HG03565 (cell line): ENCODE measurements around the gene KIF2C.
A peak's percentile ranks its signal among the peaks of the same experiment; 100 is the strongest.

ENCODE experiments used
- ATAC-seq: cut with Tn5 transposase; IDR thresholded peaks from one replicate; pipeline ENCODE4 v1.9.1; 2021; ENCODE audit warnings: mild to moderate bottlenecking, moderate library complexity; ENCODE audit not compliant: unreplicated experiment

The KIF2C gene

DNA sequence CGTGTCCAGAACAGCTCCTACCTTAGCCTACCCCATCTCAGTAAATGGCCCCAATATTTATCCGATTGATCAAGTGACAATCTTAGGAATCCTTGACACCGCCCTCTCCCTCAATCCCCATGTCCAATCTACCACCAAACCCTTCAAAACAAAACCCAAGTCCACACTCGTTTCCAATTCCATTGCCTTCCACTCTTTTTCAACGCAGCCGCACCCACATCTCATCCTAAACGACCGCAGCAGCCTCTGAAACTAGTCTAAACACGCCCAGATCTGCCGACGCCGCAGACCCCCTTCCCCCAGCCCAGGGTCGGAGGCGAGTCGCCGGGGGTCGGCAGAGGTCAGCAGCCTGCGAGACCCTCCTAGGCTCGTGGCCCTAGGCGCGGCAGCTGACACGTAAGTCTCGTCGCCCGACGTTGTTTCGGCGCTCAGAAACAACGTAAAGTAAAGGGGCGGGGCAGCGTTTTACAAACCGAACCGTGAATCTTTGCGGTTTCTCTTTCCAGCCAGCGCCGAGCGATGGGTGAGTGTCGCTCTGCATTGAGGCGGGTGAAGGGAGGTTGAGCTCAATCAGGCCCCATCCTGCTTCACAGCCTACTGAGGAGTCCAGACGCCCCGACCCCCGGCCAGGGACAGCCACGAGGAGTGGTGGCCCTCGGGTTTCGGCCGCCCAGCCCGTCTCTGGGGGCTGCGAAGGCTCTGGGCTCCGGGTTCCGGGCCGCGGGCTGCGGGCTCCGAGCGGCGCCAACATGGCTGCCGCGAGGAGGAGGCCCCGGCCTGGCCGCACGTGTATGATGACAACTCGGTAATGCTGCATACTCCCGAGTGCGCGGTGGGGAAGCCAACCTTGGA lies 35.7 kb downstream of the KIF2C start, which contains the start of gene RPS8:
RPS8 (plus strand) TSS at position 463 of the 852 bp plus-strand sequence; CDS start at position 520, 57 bp downstream.
- ATAC-seq = peak; percentile 63

DNA sequence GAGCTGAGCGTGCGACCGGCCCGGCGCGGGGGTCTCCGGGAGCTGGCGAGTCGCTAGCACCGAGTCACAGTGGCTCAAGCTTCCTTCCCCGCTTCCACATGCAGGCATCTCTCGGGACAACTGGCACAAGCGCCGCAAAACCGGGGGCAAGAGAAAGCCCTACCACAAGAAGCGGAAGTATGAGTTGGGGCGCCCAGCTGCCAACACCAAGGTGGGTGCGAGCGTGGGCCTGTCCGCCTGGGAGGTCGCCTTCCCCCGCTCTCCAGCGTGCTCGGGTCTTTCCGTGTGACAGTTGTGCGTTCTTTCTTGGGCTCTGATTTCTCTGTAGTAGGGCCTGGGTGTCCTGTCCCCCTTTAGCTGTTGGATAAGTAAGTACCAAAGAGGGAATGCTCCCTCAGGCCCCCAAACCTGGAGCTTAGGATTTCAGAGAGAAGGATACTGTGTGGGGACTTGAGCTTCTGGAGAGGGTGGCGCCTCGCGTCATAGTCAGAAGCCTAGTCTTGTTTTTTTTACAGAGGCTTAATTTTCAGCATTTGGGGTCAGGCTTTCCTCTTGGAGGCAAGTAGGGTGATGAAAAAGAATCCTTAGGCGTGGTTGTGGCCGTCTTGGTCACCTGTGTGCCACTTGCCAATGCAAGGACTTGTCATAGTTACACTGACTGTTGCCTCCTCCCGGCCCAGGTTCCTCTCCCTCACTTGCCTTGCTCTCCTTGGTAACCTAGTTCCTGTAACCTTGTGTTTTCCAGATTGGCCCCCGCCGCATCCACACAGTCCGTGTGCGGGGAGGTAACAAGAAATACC lies 36.5 kb downstream of the KIF2C start:
- no peak for ATAC-seq

DNA sequence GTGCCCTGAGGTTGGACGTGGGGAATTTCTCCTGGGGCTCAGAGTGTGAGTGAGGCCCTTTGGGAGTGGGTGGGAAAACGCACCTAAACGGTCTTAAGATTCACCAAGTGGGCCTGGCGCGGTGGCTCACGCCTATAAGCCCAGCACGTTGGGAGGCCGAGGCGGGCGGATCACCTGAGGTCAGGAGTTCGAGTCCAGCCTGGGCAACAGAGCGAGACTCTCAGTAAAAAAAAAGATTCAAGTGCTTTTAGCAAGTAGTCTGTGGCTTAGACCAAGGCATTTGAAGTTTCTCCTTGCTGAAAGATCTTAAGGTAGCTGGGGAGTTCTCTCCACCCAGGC lies 37.1 kb downstream of the KIF2C start:
- no peak for ATAC-seq

DNA sequence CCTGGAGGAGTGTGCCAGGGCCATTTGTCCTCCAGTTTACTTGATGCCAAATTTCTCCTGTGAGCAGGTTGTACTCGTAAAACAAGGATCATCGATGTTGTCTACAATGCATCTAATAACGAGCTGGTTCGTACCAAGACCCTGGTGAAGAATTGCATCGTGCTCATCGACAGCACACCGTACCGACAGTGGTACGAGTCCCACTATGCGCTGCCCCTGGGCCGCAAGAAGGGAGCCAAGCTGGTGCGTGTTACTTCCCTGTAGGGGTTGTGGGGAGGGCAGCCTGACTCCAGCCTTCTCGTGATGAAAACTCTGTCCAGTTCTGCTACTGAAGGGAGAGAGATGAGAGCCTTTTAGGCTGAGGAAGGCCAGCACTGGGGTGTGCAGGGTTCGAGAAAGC lies 37.9 kb downstream of the KIF2C start:
- no peak for ATAC-seq

DNA sequence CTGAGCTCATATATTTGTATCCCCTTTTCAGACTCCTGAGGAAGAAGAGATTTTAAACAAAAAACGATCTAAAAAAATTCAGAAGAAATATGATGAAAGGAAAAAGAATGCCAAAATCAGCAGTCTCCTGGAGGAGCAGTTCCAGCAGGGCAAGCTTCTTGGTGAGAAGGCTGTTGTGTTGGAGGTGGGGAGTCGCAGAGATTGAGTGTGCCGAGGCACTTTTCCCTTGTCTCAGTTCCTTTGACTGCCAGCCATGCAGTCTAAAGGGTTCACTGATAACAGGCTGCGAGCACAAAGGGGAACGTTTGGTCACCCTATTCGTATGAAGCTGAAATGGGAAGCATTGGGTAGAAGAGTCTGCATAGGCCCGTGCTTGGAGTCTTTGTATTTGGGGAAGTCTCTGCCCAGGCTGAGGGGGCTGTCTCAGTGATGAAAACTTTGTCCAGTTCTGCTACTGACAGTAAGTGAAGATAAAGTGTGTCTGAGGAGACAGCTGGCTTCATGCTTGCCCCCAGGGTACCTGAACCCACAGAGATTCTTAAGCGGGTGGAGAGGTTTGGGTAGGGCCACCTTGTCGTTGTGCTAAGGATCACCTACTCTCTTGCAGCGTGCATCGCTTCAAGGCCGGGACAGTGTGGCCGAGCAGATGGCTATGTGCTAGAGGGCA lies 38.5 kb downstream of the KIF2C start:
- no peak for ATAC-seq

DNA sequence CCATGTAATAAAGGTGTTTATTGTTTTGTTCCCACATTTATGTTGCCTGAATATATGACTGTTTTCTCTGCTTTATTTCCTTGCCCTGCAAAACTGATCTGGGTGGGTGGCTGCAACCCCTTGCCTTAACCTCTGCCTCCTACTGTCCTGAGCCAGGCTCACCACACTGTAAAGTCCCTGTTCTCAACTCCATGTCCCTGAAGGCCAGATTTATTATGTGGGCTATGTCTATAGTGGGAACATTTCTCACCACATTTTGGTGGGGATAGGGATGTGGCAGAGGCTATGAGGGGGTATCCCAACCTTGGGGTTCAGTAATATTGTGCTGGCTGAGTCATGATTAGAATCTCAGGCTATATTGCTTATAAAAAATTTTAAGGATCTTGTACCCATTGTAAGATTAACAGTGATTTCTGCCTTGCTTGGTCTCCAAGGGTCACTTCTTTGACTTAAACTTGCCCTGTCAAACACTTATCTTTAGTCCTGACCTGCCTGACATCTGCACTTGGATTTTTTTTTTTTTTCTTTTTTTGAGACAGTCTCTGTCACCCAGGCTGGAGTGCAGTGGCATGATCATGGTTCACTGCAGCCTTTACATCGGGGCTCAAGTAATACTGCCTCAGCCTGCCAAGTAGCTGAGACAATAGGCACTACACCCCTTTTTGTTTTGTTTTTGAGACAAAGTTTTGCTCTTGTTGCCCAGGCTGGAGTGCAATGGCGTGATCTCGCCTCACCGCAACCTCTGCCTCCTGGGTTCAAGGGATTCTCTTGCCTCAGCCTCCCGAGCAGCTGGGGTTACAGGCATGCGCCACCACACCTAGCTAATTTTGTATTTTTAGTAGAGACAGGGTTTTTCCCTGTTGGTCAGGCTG lies 39.3 kb downstream of the KIF2C start:
- no peak for ATAC-seq

DNA sequence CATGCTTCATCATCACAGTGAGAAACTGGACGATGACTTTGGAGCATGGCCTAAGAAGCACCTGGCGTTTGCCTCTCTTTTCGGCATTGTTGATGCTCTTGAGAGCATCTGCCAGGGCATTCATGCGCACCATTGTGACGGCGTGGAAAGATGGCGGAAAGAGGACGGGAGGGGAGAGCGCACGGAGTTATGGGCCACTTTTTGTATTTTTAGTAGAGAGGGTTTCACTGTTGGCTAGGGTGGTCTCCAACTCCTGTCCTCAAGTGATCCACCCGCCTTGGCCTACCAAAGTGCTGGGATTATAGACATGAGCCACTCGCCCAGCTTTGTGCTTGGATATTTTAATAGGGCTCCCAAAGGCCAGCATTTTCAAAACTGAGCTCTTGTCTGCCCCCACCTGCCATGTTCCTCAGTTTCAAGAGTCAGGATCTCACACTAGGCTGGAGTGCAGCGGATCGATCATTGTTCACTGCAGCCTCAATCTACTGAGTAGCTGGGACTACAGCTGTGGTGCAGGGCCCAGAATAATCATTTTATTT lies 41.0 kb downstream of the KIF2C start:
- no peak for ATAC-seq

DNA sequence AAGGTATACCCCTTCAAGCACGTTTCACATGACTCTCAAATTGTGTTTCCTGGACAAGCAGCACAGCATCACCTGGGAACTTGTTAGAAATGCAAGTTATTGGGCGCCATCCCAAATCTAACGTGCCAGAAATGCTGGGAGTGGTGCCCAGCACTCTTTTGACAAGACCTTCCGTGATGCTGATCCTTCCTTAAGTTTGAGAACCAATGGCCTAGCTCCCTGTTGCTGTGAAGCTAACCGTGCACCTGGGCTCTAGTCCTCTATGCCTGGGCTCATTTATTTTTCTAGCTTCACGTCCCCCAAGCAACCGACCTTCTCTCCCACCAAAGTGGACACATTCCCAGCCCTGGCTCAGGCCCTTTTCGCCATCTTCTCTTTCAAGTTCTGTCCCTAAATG lies 44.1 kb downstream of the KIF2C start:
- ATAC-seq = no peak

DNA sequence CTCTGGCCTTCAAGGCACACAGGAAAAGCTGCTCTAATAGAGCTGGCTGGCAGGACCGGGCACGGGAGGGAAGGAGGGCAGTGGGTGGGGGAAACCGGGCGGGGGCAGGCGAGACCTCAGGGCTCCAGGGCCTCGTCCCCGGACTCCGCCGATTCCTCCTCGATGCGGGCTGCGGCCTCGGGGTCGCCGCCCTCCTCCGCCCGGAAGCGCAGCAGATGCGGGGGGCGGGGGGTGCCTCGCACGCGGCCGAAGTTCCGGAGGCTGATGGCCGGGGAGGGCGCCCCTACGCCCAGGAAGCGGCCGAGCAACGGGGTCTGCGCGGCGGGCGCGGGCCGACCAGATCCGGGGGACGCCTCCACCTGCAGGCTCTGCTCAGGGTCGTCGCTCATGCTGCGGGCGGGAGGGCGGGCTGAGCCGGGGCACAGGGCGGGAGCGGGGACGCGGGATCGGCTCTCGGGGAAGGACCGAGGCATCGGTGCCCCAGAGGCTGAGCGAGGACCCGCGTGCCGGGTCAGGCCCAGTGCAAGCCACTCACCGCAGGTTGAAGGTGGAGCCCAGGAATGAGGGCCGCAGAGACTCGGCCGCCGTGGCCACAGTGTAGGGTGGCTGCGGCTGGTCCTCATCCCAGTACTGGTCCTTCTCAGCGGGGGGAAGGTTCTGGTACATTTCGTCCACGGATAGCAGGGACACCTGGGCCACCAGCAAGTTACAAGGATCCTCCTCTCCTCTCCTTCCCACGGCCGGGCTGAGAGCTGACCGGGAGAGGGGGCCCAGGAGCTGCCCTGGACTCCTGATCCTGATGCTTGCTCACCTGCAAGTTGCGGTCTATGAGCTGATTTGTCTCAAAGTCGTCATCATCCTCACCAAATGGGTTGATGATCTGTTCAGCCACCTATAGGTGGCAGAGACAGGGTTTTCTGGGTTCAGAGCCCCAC lies 44.7 kb downstream of the KIF2C start:
- ATAC-seq = no peak

DNA sequence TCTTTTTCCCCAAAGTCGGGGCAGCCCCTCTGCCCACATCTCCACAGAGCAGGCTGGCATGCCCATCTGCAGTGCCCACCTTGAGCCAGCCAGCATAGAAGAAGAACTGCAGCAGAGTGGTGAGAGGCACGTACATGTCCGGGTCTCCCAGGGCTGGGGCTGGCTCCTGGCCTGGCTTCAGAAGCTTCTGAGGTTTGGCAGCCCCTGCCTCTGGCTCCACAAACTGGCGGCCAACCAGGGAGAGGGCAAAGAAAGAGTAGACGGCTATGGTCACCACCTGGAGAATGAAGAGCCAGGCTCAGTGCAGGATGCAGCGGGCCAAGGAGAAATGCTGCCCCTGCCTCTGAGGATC lies 45.4 kb downstream of the KIF2C start:
- no peak for ATAC-seq

DNA sequence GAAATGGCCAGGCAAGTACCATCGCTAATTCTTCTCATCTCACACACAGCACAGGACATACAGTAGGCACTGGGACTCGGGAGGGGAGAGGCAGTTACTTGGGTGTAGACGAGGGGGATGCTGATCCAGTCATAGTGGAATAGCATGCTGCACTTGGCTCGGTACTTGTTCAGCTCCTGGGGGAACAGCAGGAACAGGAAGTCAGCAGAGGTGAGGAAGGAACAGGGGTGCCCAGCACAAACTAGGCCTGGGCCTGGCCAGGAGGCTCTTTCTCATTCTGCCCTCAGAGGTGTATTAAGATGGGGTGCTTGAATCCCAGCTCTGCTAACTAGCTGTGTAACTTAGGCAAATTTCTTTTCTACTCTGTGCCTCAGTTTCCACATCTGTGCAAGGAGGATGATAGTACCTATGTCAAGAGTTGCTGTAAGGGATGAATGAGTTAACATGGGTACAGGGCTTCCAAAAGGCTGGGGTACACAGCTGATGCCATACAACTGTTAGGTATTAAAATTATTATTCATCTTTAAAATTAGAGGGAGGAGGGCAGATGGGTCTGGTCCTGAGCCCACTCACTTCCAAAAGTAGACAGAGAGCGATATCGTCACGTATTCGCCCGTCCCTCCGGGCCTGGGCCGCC lies 46.0 kb downstream of the KIF2C start:
- ATAC-seq = no peak

DNA sequence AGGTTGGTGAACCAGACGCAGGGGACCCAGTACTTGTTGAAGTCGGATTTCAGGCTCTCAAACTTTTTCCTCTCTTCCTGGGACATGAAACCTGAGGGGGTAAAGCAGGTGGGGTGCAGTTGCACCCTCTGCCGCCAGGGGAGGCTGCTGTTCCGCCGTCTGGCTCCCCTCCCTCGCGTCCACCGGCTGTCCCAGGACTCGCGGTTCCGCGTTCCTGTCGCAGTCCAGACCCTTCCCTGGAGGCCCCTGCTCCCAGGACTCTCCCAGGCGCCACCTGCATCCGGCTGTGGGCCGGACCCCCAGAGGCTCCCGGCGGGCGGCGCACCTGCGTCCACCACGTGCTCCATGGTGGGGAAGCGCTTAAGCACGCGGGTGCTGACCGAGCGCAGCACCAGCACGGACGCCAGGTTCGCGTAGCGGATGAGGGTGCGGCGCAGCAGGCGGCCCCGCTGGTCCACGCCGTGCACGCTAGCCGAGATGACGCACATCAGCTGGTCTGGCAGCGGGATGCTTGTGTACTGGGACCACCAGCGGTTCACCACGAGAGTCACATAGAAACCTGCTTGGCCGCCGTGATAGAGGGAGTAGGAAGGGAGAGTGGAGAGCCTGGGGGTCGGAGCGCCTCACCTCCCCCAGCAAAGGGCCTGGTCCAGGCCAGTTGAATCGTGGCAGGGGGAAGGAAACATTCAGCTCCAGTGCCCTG lies 46.7 kb downstream of the KIF2C start:
- peak; percentile 35 for ATAC-seq

DNA sequence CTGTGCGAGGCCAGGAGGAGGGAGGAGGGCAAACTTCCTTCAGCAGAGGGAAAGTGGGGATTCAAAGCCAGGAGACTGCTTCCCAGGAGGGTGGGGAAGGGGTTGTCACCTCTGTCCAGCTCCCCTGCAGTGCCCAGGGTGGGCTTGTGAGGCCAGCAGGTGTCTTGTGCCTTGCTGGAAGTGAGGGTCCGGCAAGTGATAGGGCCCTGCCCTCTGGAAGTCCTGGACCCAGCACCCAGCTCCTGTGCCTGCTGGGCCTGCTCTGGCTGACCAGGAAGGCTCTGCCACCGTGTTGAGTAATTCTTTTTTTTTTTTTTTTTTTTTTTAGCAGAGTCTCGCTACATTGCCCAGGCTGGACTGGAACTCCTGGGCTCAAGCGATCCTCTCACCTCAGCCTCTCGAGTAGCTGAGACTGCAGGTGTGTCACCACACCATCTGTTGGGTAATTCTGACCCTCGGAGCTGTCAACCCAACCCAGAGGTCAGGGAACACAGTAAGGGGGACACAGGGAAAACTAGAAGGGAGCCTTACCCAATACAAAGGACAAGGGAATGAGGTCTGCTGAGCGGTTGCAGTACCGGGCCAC lies 47.3 kb downstream of the KIF2C start:
- no peak for ATAC-seq

DNA sequence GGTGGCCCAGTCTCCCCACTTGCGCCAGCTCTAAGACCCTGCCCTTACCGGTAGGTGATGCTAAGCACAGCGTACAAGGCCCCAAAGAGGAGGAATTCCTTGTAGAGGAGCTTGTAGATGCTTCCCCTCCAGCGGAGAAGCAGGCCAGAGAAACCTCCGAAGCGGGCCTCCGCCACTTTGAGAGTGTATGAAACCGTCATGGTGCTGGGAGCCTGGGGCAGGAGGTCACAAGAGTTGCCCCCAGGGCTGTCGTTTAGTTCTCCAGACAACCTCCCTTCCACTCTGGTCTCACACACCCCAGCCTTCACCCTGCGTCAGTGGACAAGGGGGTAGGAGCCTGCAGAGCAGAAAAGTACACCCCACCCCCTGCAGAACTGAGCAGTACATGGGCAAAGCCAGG lies 47.9 kb downstream of the KIF2C start:
- ATAC-seq = no peak

DNA sequence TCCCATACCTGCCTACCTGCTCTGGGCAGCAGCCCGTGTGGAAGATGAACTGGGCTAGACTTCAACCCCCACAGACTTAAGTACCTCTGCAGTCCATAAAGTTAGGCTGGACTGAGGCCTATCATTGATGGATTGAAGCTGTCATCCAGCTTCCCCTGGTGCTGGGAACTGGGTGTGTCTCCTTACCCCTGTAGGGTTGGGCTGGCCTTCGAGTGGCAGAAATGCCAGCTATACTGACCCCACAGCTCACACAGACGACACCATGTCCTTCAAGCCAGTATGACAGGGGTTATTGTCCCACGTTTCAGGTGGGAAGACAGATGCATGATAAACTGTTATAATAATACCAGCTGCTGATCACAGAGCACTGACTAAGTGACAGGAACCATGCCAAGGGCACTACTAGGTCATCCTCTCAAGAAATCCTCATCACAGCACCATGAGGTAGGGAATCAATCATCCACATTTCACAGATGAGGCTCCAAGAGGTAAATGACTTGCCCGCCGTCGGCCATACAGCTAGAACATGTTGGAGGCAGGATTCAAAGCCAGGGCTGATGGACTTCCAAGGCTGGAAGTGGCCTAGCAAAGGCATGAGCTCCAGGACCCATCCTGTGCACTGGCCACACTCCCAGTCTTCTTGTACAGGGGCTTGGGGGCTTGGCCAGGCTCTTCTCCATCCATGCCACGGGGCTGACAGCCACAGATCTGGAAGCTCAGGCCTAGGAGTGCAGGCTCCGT lies 48.7 kb downstream of the KIF2C start, which contains the start of gene BEST4:
BEST4 (minus strand) TSS at position 51 of the 741 bp plus-strand sequence. CDS start 465 bp downstream, outside the sequence.
- ATAC-seq = no peak

DNA sequence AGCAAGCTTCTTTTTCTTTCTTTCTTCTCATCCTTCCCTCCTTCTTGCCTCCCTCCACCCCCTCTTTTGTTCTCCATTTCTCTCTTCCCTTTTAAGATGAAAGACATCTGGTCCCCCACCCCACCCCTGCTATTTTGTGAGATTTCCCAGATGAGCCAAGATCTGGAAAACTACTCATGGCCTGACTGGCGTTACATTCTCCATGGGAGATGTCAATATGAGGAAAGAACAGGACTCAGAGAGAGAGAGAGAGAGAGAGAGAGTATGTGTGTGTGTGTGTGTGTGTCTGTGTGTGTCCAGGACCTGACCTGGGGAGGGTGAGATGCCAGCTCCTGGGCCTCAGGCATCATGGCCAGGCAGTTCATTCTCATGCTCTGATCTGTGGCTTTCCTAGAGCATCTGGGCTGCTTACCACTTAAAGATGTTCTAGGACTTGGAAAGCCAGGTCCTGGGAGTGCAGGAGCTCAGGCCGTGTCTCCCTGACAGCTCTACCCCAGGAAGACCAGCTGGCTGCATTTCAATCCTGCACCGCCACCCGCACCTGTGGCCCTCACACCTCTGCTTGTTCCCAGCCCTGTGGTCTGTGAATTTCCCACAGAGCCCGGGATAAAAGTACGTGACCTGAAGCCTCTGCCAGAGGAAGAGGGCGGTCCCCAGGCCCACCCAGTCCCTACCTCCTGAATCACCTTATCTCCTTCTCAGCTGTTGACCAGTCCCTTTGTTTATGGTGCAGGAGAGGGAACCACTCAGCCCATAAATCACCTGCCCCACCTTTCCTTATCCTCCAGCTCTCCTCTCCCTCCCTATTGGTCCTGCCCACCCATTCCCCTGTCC lies 51.5 kb downstream of the KIF2C start:
- no peak for ATAC-seq
